HepG2 (cell line): ENCODE data around the gene BBC3. TPM values are rescaled to one million over a fixed set of nuclear protein-coding genes. Genes with fewer than 3 reads are reported as not detected.

ENCODE experiments used
- ATF1 ChIP-seq: IDR thresholded peaks from 2 replicates; pipeline ENCODE4 v1.6.1; 2016; ENCODE audit warnings: mild to moderate bottlenecking, control low read depth
- CBX2 ChIP-seq, 2 experiments: fragments of 200-600 bp in 1 of 2; sonication (generic); formaldehyde crosslinking in 1 of 2; IDR thresholded peaks; 2 replicates each; pipeline versions ENCODE4 v1.7.0 to v1.8.1; 2018 to 2022; ENCODE audit warnings: low read depth in 2 of 2, low read length in 1 of 2, mild to moderate bottlenecking in 1 of 2, missing genetic modification reagents in 1 of 2
- CEBPG ChIP-seq: IDR thresholded peaks from 2 replicates; pipeline ENCODE4 v1.6.1; 2016
- HNRNPK ChIP-seq: fragments of 200-400 bp; formaldehyde crosslinking; IDR thresholded peaks from 2 replicates; pipeline ENCODE4 v1.6.1; 2018; ENCODE audit warnings: low read length, low read depth, moderate library complexity, mild to moderate bottlenecking; ENCODE audit not compliant: poor library complexity, severe bottlenecking
- KAT7 ChIP-seq: IDR thresholded peaks from 2 replicates; pipeline ENCODE4 v1.6.1; 2018; ENCODE audit warnings: borderline replicate concordance, missing compliant biosample characterization
- NFE2L1 ChIP-seq: sonication (generic); formaldehyde crosslinking; IDR thresholded peaks from 2 replicates; pipeline ENCODE4 v1.4.0; 2020; ENCODE audit warnings: missing genetic modification reagents, mild to moderate bottlenecking, borderline replicate concordance
- PLSCR1 ChIP-seq: sonication (generic); formaldehyde crosslinking; IDR thresholded peaks from 2 replicates; pipeline ENCODE4 v1.5.0; 2020; ENCODE audit warnings: missing genetic modification reagents, mild to moderate bottlenecking, borderline replicate concordance
- SRF ChIP-seq: IDR thresholded peaks from 2 replicates; pipeline ENCODE4 v1.6.1; 2011; ENCODE audit warnings: mild to moderate bottlenecking, low read depth, low read length, moderate library complexity
- ZNF142 ChIP-seq: sonication (generic); formaldehyde crosslinking; IDR thresholded peaks from 2 replicates; pipeline ENCODE4 v1.4.0; 2020; ENCODE audit warnings: missing genetic modification reagents
- ZNF235 ChIP-seq: sonication (generic); formaldehyde crosslinking; IDR thresholded peaks from 2 replicates; pipeline ENCODE4 v1.8.1; 2023; ENCODE audit warnings: mild to moderate bottlenecking, missing genetic modification reagents, borderline replicate concordance
- ZNF24 ChIP-seq: fragments of 450-650 bp; IDR thresholded peaks from 2 replicates; pipeline ENCODE4 v1.6.1; 2017; ENCODE audit warnings: antibody characterized with exemption, mild to moderate bottlenecking
- ZNF282 ChIP-seq: fragments of 450-650 bp; IDR thresholded peaks from 2 replicates; pipeline ENCODE4 v1.6.1; 2018; ENCODE audit not compliant: partially characterized antibody
- ZNF326 ChIP-seq: sonication (generic); formaldehyde crosslinking; IDR thresholded peaks from 2 replicates; pipeline ENCODE4 v1.4.0; 2020; ENCODE audit warnings: missing genetic modification reagents, borderline replicate concordance
- ZNF543 ChIP-seq: sonication (generic); formaldehyde crosslinking; IDR thresholded peaks from 2 replicates; pipeline ENCODE4 v1.4.0; 2020; ENCODE audit warnings: mild to moderate bottlenecking, missing genetic modification reagents
- polyA plus RNA-seq, 8 experiments: library from polyadenylated mRNA; depleted of rRNA in 3 of 8; stranded (reverse) in 7 of 8; unstranded in 1 of 8; fragments of >200 nt; fragmentation: Illumina TruSeq in 4 of 8; extraction: Trizol in 4 of 8; gene quantifications; 2 replicates each; pipeline versions ENCODE4 v1.2.1 to v1.2.3, GENCODE V29; 2011 to 2016; ENCODE audit warnings: low read depth in 4 of 8, missing spikeins in 1 of 8, mixed read lengths in 1 of 8; ENCODE audit not compliant: insufficient read depth in 1 of 8
- total RNA-seq, 5 experiments: library from RNA; depleted of rRNA; stranded (reverse); fragments of >200 nt; fragmentation: Illumina TruSeq; extraction: Trizol; gene quantifications; 2 replicates each; pipeline ENCODE4 v1.2.3, GENCODE V29; 2016; ENCODE audit warnings: low read depth in 1 of 5
- TF ChIP-seq, protein P1 (sequence below): sonication (generic); formaldehyde crosslinking; IDR thresholded peaks from 2 replicates; pipeline ENCODE4 v1.4.0; 2020; ENCODE audit warnings: missing genetic modification reagents, borderline replicate concordance
- TF ChIP-seq, protein P2 (sequence below): sonication (generic); formaldehyde crosslinking; IDR thresholded peaks from 2 replicates; pipeline ENCODE4 v1.5.1; 2020; ENCODE audit warnings: missing genetic modification reagents, mild to moderate bottlenecking, borderline replicate concordance

The BBC3 gene
- total and polyA plus RNA-seq, 2 of the 13 experiments (the other 11 are each of a cell fraction or from before 2014, with no cell fraction given): 6.1 to 8.8 TPM

DNA sequence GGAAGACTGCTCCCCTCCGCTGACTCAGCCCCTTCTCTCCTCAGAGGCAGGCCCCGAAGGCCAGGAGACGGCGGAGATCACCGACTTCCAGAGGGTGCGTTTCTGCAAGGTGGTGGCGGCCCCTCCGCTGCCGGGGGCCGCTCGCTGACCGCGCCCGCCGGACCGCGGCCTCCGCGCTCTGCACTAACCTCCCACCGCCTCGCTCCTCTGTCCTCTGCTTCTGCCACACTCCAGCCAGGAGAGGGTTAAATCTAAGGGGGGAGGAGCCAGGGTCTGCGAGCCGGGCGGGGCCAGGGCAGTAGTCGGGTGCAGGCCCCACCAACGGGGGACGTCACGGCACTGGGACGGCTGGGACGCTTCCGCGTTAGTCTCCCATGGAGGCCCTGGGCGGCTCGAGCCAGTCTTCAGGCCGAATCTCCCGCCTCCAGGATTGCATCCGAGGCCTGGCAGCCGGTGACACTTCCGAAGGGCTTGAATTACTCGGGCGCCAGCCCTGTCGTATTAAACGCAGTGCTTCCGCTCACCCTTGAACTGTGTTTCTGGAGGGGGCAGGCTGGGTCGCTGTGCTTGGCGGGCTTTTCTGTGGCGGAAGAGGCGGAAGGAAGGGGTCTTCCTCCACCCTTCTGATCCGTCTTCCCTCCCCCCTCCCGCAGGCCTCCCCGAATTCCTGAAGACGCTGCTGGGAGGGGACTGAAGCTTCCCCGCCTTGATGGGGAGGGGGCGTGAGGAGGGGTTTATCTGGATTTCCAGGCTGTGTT, 42.5 kb upstream of the BBC3 start (continued):
- TF ChIP-seq KAT7 (CRISPR knock-in tag) (peak; percentile 46; the same call in 1 of the 2 replicates), ZNF235 (0 out of 2 replicates have a peak, but pooled peaks have one; percentile 72), CBX2 (IDR thresholded peaks at IDR 0.05; ENCODE audit: low read depth, low read length) (no peak), CBX2 (CRISPR knock-in tag; IDR thresholded peaks at IDR 0.05; ENCODE audit: low read depth) (no peak), SRF (no peak), PLSCR1 (CRISPR knock-in tag) (no peak), HNRNPK (peak; percentile 59), ZNF142 (CRISPR knock-in tag) (no peak), NFE2L1 (no peak), CEBPG (CRISPR knock-in tag) (no peak), ZNF326 (no peak), ZNF543 (CRISPR knock-in tag) (no peak), ATF1 (CRISPR knock-in tag) (peak; percentile 63; the same call in 1 of the 2 replicates), ZNF24 (no peak), ZNF282 (no peak)
- TF ChIP-seq, protein P1, sequence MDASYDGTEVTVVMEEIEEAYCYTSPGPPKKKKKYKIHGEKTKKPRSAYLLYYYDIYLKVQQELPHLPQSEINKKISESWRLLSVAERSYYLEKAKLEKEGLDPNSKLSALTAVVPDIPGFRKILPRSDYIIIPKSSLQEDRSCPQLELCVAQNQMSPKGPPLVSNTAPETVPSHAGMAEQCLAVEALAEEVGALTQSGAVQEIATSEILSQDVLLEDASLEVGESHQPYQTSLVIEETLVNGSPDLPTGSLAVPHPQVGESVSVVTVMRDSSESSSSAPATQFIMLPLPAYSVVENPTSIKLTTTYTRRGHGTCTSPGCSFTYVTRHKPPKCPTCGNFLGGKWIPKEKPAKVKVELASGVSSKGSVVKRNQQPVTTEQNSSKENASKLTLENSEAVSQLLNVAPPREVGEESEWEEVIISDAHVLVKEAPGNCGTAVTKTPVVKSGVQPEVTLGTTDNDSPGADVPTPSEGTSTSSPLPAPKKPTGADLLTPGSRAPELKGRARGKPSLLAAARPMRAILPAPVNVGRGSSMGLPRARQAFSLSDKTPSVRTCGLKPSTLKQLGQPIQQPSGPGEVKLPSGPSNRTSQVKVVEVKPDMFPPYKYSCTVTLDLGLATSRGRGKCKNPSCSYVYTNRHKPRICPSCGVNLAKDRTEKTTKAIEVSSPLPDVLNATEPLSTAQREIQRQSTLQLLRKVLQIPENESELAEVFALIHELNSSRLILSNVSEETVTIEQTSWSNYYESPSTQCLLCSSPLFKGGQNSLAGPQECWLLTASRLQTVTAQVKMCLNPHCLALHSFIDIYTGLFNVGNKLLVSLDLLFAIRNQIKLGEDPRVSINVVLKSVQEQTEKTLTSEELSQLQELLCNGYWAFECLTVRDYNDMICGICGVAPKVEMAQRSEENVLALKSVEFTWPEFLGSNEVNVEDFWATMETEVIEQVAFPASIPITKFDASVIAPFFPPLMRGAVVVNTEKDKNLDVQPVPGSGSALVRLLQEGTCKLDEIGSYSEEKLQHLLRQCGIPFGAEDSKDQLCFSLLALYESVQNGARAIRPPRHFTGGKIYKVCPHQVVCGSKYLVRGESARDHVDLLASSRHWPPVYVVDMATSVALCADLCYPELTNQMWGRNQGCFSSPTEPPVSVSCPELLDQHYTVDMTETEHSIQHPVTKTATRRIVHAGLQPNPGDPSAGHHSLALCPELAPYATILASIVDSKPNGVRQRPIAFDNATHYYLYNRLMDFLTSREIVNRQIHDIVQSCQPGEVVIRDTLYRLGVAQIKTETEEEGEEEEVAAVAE: peak; percentile 51; the same call in 1 of the 2 replicates
- TF ChIP-seq, protein P2, sequence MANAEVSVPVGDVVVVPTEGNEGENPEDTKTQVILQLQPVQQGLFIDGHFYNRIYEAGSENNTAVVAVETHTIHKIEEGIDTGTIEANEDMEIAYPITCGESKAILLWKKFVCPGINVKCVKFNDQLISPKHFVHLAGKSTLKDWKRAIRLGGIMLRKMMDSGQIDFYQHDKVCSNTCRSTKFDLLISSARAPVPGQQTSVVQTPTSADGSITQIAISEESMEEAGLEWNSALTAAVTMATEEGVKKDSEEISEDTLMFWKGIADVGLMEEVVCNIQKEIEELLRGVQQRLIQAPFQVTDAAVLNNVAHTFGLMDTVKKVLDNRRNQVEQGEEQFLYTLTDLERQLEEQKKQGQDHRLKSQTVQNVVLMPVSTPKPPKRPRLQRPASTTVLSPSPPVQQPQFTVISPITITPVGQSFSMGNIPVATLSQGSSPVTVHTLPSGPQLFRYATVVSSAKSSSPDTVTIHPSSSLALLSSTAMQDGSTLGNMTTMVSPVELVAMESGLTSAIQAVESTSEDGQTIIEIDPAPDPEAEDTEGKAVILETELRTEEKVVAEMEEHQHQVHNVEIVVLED (CRISPR knock-in tag): peak; percentile 70; the same call in 1 of the 2 replicates
